HepG2 (cell line): ENCODE data around the gene NGEF. TPM values are rescaled to one million over a fixed set of nuclear protein-coding genes. Genes with fewer than 3 reads are reported as not detected.

Experiments used
- ARNT2 ChIP-seq: sonication (generic); formaldehyde crosslinking; IDR thresholded peaks from 2 replicates; pipeline ENCODE4 v1.8.0; 2022; ENCODE audit warnings: mild to moderate bottlenecking, low read depth, missing genetic modification reagents, moderate library complexity
- BORCS8-MEF2B ChIP-seq: sonication (generic); formaldehyde crosslinking; IDR thresholded peaks from 2 replicates; pipeline ENCODE4 v1.8.0; 2022; ENCODE audit warnings: mild to moderate bottlenecking, missing genetic modification reagents
- CREB1 ChIP-seq, 2 experiments: fragments of 450-650 bp in 1 of 2; IDR thresholded peaks; 2 replicates each; pipeline ENCODE4 v1.6.1; 2016 to 2017; ENCODE audit warnings: control low read depth in 1 of 2, mild to moderate bottlenecking in 1 of 2, missing compliant biosample characterization in 1 of 2, missing genetic modification characterization in 1 of 2
- EP300 ChIP-seq, 3 experiments: sonication (generic) in 1 of 3; formaldehyde crosslinking in 1 of 3; IDR thresholded peaks; 2 replicates each; pipeline versions ENCODE4 v1.5.1 to v1.6.1; 2011 to 2020; ENCODE audit warnings: low read depth in 2 of 3, low read length in 2 of 3, borderline replicate concordance in 1 of 3, improper control_type of control experiment in 1 of 3, mild to moderate bottlenecking in 1 of 3, missing genetic modification reagents in 1 of 3, moderate library complexity in 1 of 3
- FIP1L1 ChIP-seq: fragments of 200-400 bp; formaldehyde crosslinking; IDR thresholded peaks from 2 replicates; pipeline ENCODE4 v1.6.1; 2018; ENCODE audit warnings: low read depth, mild to moderate bottlenecking, low read length, moderate library complexity, borderline replicate concordance; ENCODE audit not compliant: insufficient read depth
- HDAC1 ChIP-seq: sonication (generic); formaldehyde crosslinking; IDR thresholded peaks from 2 replicates; pipeline ENCODE4 v1.5.1; 2020; ENCODE audit warnings: mild to moderate bottlenecking, missing genetic modification reagents
- KAT2B ChIP-seq: fragments of 150-350 bp; IDR thresholded peaks from 2 replicates; pipeline ENCODE4 v1.6.1; 2014; ENCODE audit warnings: low read depth, low read length, borderline replicate concordance
- MEIS2 ChIP-seq: sonication (generic); formaldehyde crosslinking; IDR thresholded peaks from 2 replicates; pipeline ENCODE4 v1.9.0; 2021; ENCODE audit warnings: mild to moderate bottlenecking, missing genetic modification reagents
- MIXL1 ChIP-seq: IDR thresholded peaks from 2 replicates; pipeline ENCODE4 v1.6.1; 2016
- PAWR ChIP-seq: sonication (generic); formaldehyde crosslinking; IDR thresholded peaks from 2 replicates; pipeline ENCODE4 v1.4.0; 2020; ENCODE audit warnings: missing genetic modification reagents, mild to moderate bottlenecking, borderline replicate concordance
- RAD51 ChIP-seq: fragments of 450-650 bp; IDR thresholded peaks from 2 replicates; pipeline ENCODE4 v1.6.1; 2016; ENCODE audit warnings: borderline replicate concordance
- RBAK ChIP-seq: sonication (generic); formaldehyde crosslinking; IDR thresholded peaks from 2 replicates; pipeline ENCODE4 v1.5.1; 2020; ENCODE audit warnings: mild to moderate bottlenecking, missing genetic modification reagents
- RORA ChIP-seq: sonication (generic); formaldehyde crosslinking; IDR thresholded peaks from 2 replicates; pipeline ENCODE4 v1.5.0; 2020; ENCODE audit warnings: mild to moderate bottlenecking, missing genetic modification reagents, moderate library complexity
- ZNF350 ChIP-seq: sonication (generic); formaldehyde crosslinking; IDR thresholded peaks from 2 replicates; pipeline ENCODE4 v1.4.0; 2020; ENCODE audit warnings: mild to moderate bottlenecking, low read depth, missing genetic modification reagents, borderline replicate concordance
- ZNF644 ChIP-seq: IDR thresholded peaks from 2 replicates; pipeline ENCODE4 v1.6.1; 2016; ENCODE audit warnings: low read depth
- ZNF660 ChIP-seq: sonication (generic); formaldehyde crosslinking; IDR thresholded peaks from 2 replicates; pipeline ENCODE4 v1.5.1; 2020; ENCODE audit warnings: mild to moderate bottlenecking, low read depth, missing genetic modification reagents, borderline replicate concordance
- ZNF703 ChIP-seq: sonication (generic); formaldehyde crosslinking; IDR thresholded peaks from 2 replicates; pipeline ENCODE4 v1.5.1; 2020; ENCODE audit warnings: missing genetic modification reagents, mild to moderate bottlenecking, moderate library complexity, borderline replicate concordance
- polyA plus RNA-seq, 8 experiments: library from polyadenylated mRNA; depleted of rRNA in 3 of 8; stranded (reverse) in 7 of 8; unstranded in 1 of 8; fragments of >200 nt; fragmentation: Illumina TruSeq in 4 of 8; extraction: Trizol in 4 of 8; gene quantifications; 2 replicates each; pipeline versions ENCODE4 v1.2.1 to v1.2.3, GENCODE V29; 2011 to 2016; ENCODE audit warnings: low read depth in 4 of 8, missing spikeins in 1 of 8, mixed read lengths in 1 of 8; ENCODE audit not compliant: insufficient read depth in 1 of 8
- total RNA-seq, 5 experiments: library from RNA; depleted of rRNA; stranded (reverse); fragments of >200 nt; fragmentation: Illumina TruSeq; extraction: Trizol; gene quantifications; 2 replicates each; pipeline ENCODE4 v1.2.3, GENCODE V29; 2016; ENCODE audit warnings: low read depth in 1 of 5
- TF ChIP-seq, protein P1 (sequence below): sonication (generic); formaldehyde crosslinking; IDR thresholded peaks from 2 replicates; pipeline ENCODE4 v1.4.0; 2020; ENCODE audit warnings: missing genetic modification reagents
- TF ChIP-seq, protein P2 (sequence below): sonication (generic); formaldehyde crosslinking; IDR thresholded peaks from 2 replicates; pipeline ENCODE4 v1.4.0; 2020; ENCODE audit warnings: mild to moderate bottlenecking, missing genetic modification reagents
- TF ChIP-seq, protein P3 (sequence below): sonication (generic); formaldehyde crosslinking; conservative IDR thresholded peaks from 2 replicates; pipeline ENCODE4 v1.8.0; 2022; ENCODE audit warnings: low read depth, missing genetic modification reagents

NGEF gene
- total and polyA plus RNA-seq, 2 of the 13 experiments (the other 11 are each of a cell fraction or from before 2014, with no cell fraction given) = 14.4 to 36.9 TPM

- TF ChIP-seq, protein P1, sequence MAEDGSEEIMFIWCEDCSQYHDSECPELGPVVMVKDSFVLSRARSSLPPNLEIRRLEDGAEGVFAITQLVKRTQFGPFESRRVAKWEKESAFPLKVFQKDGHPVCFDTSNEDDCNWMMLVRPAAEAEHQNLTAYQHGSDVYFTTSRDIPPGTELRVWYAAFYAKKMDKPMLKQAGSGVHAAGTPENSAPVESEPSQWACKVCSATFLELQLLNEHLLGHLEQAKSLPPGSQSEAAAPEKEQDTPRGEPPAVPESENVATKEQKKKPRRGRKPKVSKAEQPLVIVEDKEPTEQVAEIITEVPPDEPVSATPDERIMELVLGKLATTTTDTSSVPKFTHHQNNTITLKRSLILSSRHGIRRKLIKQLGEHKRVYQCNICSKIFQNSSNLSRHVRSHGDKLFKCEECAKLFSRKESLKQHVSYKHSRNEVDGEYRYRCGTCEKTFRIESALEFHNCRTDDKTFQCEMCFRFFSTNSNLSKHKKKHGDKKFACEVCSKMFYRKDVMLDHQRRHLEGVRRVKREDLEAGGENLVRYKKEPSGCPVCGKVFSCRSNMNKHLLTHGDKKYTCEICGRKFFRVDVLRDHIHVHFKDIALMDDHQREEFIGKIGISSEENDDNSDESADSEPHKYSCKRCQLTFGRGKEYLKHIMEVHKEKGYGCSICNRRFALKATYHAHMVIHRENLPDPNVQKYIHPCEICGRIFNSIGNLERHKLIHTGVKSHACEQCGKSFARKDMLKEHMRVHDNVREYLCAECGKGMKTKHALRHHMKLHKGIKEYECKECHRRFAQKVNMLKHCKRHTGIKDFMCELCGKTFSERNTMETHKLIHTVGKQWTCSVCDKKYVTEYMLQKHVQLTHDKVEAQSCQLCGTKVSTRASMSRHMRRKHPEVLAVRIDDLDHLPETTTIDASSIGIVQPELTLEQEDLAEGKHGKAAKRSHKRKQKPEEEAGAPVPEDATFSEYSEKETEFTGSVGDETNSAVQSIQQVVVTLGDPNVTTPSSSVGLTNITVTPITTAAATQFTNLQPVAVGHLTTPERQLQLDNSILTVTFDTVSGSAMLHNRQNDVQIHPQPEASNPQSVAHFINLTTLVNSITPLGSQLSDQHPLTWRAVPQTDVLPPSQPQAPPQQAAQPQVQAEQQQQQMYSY = peak; percentile 32; the same call in 1 of the 2 replicates
- TF ChIP-seq HDAC1 (CRISPR knock-in tag) = peak; percentile 92
- no peak for TF ChIP-seq FIP1L1
- TF ChIP-seq, protein P2, sequence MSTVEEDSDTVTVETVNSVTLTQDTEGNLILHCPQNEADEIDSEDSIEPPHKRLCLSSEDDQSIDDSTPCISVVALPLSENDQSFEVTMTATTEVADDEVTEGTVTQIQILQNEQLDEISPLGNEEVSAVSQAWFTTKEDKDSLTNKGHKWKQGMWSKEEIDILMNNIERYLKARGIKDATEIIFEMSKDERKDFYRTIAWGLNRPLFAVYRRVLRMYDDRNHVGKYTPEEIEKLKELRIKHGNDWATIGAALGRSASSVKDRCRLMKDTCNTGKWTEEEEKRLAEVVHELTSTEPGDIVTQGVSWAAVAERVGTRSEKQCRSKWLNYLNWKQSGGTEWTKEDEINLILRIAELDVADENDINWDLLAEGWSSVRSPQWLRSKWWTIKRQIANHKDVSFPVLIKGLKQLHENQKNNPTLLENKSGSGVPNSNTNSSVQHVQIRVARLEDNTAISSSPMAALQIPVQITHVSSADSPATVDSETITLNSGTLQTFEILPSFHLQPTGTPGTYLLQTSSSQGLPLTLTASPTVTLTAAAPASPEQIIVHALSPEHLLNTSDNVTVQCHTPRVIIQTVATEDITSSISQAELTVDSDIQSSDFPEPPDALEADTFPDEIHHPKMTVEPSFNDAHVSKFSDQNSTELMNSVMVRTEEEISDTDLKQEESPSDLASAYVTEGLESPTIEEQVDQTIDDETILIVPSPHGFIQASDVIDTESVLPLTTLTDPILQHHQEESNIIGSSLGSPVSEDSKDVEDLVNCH = no peak
- peak; percentile 86; the same call in 1 of the 2 replicates for TF ChIP-seq ZNF350 (CRISPR knock-in tag)
- TF ChIP-seq RAD51 = no peak
- TF ChIP-seq ZNF703 (CRISPR knock-in tag) = no peak
- TF ChIP-seq CREB1 (IDR thresholded peaks at IDR 0.05) = no peak
- TF ChIP-seq CREB1 (CRISPR knock-in tag; IDR thresholded peaks at IDR 0.05) = no peak
- peak; percentile 68 for TF ChIP-seq ZNF644 (CRISPR knock-in tag)
- peak; percentile 19 to 30; a peak in 1 of 4 replicates for TF ChIP-seq EP300 (IDR thresholded peaks at IDR 0.05; ENCODE audit: low read depth in 2 of 2, low read length in 2 of 2)
- TF ChIP-seq EP300 (CRISPR knock-in tag; IDR thresholded peaks at IDR 0.05; ENCODE audit: borderline replicate concordance) = no peak
- TF ChIP-seq, protein P3, sequence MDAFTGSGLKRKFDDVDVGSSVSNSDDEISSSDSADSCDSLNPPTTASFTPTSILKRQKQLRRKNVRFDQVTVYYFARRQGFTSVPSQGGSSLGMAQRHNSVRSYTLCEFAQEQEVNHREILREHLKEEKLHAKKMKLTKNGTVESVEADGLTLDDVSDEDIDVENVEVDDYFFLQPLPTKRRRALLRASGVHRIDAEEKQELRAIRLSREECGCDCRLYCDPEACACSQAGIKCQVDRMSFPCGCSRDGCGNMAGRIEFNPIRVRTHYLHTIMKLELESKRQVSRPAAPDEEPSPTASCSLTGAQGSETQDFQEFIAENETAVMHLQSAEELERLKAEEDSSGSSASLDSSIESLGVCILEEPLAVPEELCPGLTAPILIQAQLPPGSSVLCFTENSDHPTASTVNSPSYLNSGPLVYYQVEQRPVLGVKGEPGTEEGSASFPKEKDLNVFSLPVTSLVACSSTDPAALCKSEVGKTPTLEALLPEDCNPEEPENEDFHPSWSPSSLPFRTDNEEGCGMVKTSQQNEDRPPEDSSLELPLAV (CRISPR knock-in tag) = no peak
- TF ChIP-seq BORCS8-MEF2B (CRISPR knock-in tag) = 0 out of 2 replicates have a peak, but pooled peaks have one; percentile 26
- TF ChIP-seq KAT2B = no peak
- peak; percentile 59; the same call in 1 of the 2 replicates for TF ChIP-seq ARNT2 (CRISPR knock-in tag)
- 0 out of 2 replicates have a peak, but pooled peaks have one; percentile 44 for TF ChIP-seq PAWR (CRISPR knock-in tag)
- TF ChIP-seq ZNF660 (CRISPR knock-in tag) = no peak
- TF ChIP-seq RBAK (CRISPR knock-in tag) = peak; percentile 83
- no peak for TF ChIP-seq MEIS2
- peak; percentile 52; the same call in 1 of the 2 replicates for TF ChIP-seq MIXL1 (CRISPR knock-in tag)
- no peak for TF ChIP-seq RORA
Measured at GRCh38 chr2:233061591-233062450, 48.8 kb upstream of the NGEF start (continued).
